RWPE1 (cell line): ENCODE data around the gene CALML6.

Experiments used
- CTCF ChIA-PET: fragments of 350-600 bp; sonication (Branson Sonifier 250); formaldehyde crosslinking; extraction: SDS; loops from one replicate; lab custom pipeline; 2021; lab: Yijun Ruan, JAX
- POLR2A ChIA-PET: fragments of 400-600 bp; formaldehyde crosslinking; extraction: SDS; loops from one replicate; lab custom pipeline; 2020; ENCODE audit warnings: antibody characterized with exemption; ENCODE audit not compliant: low non-redundant PET; lab: Yijun Ruan, JAX
- DNase-seq: peaks from one replicate; pipeline ENCODE4 v3.0.0; 2012; ENCODE audit warnings: low spot score
- H3K27ac ChIP-seq: fragments of 450-650 bp; 2 replicates; pipeline ENCODE4 v1.5.1; 2017
- CTCF ChIP-seq: fragments of 450-650 bp; conservative IDR thresholded peaks from 2 replicates; pipeline ENCODE4 v1.5.1; 2017; ENCODE audit warnings: low read depth, mild to moderate bottlenecking

CALML6 gene

GRCh38 chr1:1920608-1921458 is 5.8 kb downstream of the CALML6 start:
- DNase-seq: no peak
- POLR2A ChIA-PET: no interaction called here
- no peak for TF ChIP-seq CTCF
- CTCF ChIA-PET: no interaction called here
- peak overlapping the region; percentile 75 for H3K27ac ChIP-seq

- TF ChIP-seq CTCF: no peak
- ChIA-PET POLR2A (no interaction called here), CTCF (interaction anchor here (0.6 kb wide), 1 partner anchor 123 kb away, joined by 4 read pairs; no protein-coding TSS in a partner anchor)
- H3K27ac ChIP-seq: no peak overlapping the region
- no peak for DNase-seq
Measured at GRCh38 chr1:1921459-1921862, 6.4 kb downstream of the CALML6 start.

- no peak for DNase-seq
- ChIA-PET CTCF (interaction anchor here (0.6 to 1.5 kb wide), 2 partner anchors 122 to 123 kb away, joined by 4 to 5 read pairs; no protein-coding TSS in a partner anchor), POLR2A (no interaction called here)
- no peak overlapping the region for H3K27ac ChIP-seq
- no peak for TF ChIP-seq CTCF
Measured at GRCh38 chr1:1921901-1922701, 7.0 kb downstream of the CALML6 start.

- DNase-seq: no peak
- H3K27ac ChIP-seq: no peak overlapping the region
- TF ChIP-seq CTCF: no peak
- POLR2A ChIA-PET: no interaction called here
- CTCF ChIA-PET: interaction anchor here (1.5 kb wide), 1 partner anchor 122 kb away, joined by 5 read pairs; no protein-coding TSS in a partner anchor
Measured at GRCh38 chr1:1922702-1922955, 7.6 kb downstream of the CALML6 start.

GRCh38 chr1:1922956-1923833 is 8.1 kb downstream of the CALML6 start:
- DNase-seq: no peak
- TF ChIP-seq CTCF: no peak
- no peak overlapping the region for H3K27ac ChIP-seq
- POLR2A ChIA-PET: no interaction called here
- CTCF ChIA-PET: interaction anchor here (0.9 to 1.5 kb wide), 2 partner anchors 20 to 122 kb away, joined by 3 to 5 read pairs; no protein-coding TSS in a partner anchor

- ChIA-PET POLR2A (no interaction called here), CTCF (no interaction called here)
- DNase-seq: no peak
- no peak overlapping the region for H3K27ac ChIP-seq
- no peak for TF ChIP-seq CTCF
Measured at GRCh38 chr1:1924386-1924785, 9.3 kb downstream of the CALML6 start.
